NCI-H748 (cell line): ENCODE measurements around the gene OR1E2.
"Not testable (repeated sequence)": the region's sequence is repeated elsewhere in the genome, so short reads cannot be mapped to it uniquely, and the experiment has no call there.

Experiments used
- DNase-seq: peaks from one replicate; lab custom pipeline; 2025; ENCODE audit not compliant: unreplicated experiment; lab: John Stamatoyannopoulos, UW

OR1E2 gene

GRCh38 chr17:3398310-3398709 lies 35.3 kb downstream of the OR1E2 start, which contains the start of gene OR1E1:
Gene OR1E1, minus strand, starts transcription at chr17:3398410. Its CDS starts 0 bp downstream, at chr17:3398410.
- no peak for DNase-seq

- not testable (repeated sequence) for DNase-seq
Measured at GRCh38 chr17:3397801-3398200, 35.8 kb downstream of the OR1E2 start.

- DNase-seq, result no peak
Measured at GRCh38 chr17:3389791-3390190, 43.9 kb downstream of the OR1E2 start.

GRCh38 chr17:3385869-3386816 lies 47.5 kb downstream of the OR1E2 start, which contains the start of gene OR3A2:
Gene OR3A2, minus strand, starts transcription at chr17:3386308.
- no peak for DNase-seq
